HTR-8/SVneo (cell line): Measurements from ENCODE around the gene HES3.

Source experiments
- DNase-seq: peaks from one replicate; pipeline ENCODE4 v3.0.0; 2011; ENCODE audit warnings: low spot score, mixed read lengths; ENCODE audit not compliant: insufficient read length
- FAIRE-seq: peaks from 2 replicates; lab custom pipeline; 2011; peaks lifted over from hg19 to GRCh38; lab: Jason Lieb, UNC

Gene HES3

DNA sequence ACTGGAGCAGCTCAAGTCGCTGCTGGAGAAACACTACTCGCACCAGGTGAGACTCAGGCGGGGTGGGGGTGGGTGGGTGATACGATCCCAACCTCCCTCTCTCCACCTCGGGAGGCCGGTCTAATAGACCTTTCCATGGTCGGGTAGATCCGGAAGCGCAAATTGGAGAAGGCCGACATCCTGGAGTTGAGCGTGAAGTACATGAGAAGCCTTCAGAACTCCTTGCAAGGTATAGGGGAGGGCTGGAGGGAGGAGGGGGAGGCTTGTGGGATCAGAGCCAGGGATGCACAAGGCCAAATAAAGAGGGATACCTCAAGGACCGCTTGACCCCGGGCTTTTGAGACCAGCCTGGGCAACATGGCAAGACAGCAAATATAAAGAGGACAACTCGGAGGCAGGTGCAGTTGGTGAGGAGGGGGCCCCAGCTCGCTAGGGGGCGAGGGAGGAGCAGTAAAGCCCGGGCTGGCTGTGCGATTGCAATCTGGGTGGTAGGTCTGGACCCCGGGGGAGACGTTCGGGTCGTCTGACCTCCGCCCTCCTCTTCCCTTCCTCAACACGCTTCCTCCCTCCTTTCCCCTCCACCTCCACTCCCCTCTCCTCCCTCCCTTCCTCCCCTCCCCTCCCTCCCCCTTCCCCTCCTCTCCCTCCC, 546 bp downstream of the HES3 start:
- no peak for DNase-seq
- no peak for FAIRE-seq

DNA sequence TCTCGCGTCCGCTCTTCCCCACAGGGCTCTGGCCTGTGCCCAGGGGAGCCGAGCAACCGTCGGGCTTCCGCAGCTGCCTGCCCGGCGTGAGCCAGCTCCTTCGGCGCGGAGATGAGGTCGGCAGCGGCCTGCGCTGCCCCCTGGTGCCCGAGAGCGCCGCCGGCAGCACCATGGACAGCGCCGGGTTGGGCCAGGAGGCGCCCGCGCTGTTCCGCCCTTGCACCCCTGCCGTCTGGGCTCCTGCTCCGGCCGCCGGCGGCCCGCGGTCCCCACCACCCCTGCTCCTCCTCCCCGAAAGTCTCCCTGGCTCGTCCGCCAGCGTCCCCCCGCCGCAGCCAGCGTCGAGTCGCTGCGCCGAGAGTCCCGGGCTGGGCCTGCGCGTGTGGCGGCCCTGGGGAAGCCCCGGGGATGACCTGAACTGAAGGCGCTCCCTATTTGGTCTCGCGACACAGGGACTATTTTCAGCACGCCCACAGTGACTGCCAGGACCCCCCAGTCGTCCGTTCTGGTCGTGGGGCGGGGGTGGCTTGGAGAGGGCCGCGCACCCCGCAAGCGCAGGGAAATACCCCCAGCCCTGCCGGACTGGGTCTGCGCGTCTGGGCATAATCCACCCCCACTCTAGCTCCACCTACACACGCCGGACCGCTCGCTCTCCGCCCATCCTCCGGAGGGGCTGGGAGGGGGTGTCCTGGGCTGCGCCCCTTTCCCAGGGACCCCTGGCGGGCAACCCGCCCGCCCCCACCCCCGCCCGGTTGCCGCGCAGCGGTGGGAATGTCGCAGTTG, 1.3 kb downstream of the HES3 start:
- FAIRE-seq, result peak; percentile 86
- peak; percentile 68 for DNase-seq

DNA sequence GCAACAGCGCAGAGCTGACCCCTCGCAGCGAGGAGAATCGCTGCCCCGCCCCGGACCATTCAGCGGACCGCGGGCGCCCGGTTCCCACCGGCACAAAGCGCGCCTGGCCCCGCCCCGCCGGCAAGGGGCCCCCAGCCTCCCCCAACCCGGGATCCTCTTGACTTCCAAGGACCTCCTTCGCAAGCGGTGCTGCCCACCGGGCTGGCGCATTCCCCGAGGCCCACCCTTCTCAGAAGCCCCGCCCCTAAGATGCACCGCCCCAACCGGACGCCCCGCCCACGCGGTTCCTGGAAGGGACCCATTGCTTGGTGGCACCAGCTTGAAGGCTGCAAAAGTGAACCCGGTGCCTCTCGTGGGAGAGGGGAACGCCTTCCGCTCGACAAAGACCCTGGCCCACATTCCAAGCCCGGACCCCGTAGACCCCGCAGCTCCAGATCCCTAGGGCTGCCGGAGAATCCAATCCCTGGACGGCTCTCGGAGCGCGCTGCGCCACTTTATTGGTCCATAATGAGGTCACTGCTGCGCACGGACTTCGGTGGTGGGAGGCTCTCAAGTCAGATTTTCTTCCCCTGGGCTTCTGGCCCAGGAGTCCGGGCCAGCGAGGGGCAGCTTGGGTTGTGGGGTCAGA, 2.0 kb downstream of the HES3 start:
- DNase-seq (no peak), FAIRE-seq (no peak)

DNA sequence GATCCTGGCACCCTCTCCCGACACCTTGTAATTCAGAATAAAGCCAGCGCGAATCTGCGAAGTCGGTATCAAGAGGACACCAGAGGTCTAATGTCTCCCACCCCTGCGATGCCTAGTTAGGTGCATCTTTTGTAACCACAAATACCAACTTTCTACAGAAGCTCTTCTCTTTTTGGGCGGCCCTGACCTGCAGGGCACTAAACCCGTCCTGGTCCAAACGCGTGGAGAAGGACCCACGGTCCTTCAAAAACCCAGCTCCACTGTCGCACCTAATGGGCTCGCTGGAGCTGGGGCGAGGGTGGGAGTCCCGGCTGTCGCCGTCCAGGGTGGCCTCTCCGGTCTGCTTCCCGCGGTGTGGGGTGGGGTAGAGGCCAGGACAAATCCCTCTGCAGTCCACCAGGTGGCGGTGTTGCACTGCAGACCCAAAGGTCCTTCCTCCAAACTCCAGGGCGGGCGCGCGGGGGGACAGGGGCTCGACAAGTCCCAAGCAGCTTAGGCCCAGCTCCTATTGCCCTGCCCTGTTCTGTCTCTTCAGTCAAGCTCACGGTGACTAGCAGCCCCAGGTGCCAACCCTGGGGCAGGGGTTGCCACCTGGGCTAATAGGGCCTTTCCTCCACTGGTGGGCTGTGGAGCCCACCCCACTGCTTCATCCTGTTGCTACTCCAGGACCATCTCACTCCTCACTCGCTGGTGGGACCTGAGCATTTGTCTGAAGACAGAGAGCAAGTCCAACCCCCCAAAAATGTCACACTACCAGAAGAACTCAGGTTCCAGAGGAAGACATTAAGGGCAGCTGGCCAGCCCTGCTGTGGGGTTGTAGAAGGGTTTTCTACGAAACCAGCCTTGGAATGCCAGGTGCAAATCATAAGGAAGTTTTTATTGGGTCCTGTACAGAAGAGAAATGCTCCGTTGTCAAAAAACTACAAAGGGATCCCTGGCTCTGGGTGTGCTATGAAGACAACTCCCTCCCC, 2.8 kb downstream of the HES3 start:
- no peak for FAIRE-seq

DNA sequence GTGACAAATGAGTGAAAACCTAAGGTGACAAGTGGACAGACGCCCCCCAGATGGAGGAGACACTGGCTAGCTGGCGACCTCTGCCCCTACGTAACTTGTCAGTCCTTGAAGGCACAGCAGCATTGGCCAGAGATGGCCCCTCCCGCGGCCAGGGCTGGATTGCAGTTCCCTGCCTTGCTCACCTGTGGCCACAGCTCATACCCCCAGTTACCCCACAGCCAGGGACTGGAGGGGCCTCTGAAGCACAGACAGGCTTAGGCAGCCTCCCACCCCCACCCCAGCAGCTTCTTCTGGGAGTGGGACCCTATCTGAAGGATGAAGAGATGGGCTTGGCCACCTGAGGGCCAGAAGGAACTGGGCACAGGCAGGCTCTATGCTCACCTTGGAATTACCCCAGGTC, 3.7 kb downstream of the HES3 start:
- no peak for DNase-seq
- no peak for FAIRE-seq

More for the DNA sequence above, 2.8 kb downstream of the HES3 start:
- peak; percentile 85 for DNase-seq

DNA sequence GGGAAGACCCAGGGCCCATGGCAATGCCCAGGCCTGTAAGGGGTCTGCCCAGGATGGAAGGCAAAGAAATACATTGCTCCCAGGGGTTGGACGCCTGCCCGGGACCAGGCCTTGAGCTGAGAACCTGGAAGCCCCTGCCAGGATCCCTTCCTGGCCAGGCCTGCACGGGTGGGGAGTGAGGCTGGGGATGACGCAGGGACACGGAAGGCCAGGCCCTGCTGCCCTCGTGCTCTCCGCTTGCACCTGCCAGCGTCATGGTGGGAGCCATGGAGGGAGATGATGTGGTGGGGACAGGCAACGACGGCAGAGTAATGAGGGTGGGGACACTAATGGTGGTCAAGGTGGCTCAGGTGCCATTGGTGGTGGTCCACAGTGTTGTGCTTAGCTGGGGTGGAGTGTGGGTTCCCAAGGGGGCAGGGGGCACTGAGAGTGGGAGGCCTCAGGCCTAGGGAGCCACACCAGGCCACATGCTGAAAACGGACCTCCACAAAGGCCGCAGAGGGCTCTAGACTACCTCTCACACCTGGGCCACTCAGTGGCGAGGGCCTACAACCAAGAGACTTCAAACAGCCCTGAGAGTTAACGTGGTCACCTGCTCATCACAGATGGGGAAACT, 4.3 kb downstream of the HES3 start:
- FAIRE-seq (no peak), DNase-seq (no peak)

DNA sequence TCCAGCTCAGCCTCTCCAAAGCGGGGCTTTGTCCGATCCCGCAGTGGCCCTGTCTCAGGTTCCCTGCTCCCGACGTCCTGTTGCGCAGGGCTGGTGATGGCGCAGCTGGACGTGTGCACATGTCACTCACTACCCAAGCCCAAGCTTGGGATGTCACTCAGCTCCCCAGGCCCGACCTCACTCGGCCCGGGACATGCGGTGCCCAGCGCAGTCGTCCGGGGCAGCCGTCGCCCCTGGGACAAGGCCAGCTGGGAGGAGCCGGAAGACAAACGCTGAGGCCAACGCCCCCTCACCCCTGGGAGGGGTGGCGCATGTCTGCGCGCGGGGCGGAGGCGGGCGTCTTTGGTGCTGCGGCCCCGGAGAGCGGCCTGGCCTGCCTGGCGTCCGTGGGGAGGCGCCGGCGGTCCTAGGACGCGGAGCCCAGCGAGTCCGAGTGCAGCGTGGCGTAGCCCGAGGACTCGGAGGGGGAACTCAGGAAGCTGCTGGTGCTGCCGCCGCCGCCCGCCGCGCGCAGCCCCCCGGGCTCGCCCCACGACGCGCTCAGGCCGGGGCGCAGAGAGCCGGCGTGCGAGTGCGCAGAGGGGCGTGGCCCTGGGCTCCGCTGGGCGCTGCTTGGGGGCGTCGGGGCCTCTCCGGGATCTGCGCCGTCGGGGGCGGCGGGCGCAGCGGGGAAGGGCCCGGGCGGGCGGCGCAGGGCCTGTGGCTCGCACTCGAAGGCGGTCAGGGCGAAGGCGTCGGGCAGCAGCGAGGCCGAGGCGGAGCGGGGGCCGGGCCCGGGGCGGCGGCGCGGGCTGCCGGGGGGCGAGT, 5.2 kb downstream of the HES3 start:
- no peak for FAIRE-seq
- DNase-seq, result no peak

DNA sequence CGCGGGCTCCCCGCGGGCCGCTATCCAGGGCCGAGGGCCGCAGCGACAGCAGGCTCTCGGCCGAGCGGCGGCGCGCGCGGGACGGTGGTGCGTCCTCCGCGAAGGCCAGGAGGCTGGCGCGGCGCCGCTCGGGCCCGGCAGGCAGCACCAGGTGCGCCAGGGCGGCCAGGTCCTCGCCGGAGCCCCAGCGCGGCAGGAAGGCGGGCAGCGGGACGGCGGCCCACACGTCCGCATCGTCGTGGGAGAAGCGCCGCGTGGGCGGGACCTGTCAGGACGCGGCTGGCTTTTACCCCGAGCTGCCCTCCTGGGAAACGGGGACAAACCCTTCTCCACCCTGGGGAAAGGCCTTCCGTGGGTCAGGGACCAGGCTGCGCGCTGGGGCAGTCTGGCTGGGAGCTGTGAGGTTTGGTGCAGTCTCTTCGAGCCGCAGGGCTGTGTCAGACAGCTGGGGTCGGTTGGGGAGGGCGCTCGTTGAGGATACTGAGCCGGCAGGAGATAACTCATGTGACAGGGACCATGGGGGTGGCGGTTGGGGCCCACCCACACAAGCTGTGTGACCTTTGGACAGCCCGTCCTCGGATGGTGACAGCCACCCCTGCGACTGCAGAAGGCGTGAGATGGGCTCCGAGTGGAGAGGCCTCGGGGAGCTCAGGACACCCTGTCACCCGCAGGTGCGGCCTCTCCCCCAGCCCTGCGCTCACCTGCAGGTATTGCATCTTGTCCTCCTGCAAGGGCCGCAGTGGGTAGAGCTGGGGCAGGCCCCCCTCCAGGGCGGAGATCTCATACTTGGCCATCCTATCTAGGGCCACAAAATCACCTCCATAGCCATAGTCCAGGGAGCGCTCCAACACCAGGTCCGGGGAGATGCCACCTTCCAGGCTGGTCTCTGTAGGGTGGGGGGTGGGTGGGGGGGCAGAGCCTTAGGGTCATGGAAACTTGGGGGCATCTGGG, 6.0 kb downstream of the HES3 start:
- FAIRE-seq, result no peak
- no peak for DNase-seq

DNA sequence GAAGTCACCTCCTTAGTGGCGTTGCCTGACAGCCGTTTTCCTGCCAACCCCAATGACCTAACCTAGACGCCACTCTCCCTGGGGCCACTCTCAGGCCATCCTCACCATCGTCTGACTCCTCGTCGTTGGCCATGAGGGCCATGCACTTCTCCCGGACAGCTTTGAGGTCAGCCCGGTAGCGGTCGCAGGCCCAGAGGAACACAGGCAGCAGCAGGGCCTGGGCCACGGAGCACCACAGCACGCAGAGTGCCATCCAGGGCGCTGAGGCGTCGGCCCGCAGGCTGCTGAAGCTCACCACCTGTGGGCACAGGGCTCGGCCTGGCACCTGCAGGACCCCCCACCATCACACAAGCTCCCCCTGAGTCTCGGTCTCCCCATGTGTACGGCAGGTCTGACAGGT, 7.3 kb downstream of the HES3 start:
- no peak for DNase-seq

DNA sequence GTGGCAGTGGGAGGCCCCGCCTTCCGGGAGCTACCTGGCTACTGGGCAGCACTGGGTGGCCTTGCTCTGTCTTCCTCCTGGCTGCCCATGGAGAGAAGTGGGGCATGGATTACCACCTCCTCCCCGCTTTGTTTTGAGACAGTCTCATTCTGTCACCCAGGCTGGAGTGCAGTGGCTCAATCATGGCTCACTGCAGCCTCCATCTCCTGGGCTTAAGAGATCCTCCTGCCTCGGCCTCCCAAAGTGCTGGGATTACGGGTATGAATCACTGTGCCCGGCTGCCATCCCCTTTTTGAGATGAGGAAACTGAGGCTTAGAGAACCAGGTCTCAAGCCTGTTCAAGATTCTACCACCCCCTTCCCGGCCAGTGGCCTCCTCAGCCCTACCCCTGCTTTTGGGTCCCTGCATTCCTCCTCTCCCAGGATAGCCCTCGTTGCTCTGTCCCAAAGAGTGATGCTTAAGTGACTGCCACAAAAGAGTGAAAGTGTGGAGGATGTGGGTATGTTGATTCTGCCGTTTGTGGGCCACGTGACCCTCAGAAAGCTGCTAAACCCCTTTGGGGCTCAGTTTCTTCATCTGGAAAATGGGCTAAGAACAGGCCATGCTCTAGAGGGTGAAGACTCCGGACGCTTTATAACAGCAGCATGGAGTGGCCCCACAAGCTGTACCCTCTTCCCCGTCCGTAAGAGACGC, 7.8 kb downstream of the HES3 start:
- FAIRE-seq, result no peak
- DNase-seq, result no peak

More for the DNA sequence above, 7.3 kb downstream of the HES3 start:
- no peak for FAIRE-seq

DNA sequence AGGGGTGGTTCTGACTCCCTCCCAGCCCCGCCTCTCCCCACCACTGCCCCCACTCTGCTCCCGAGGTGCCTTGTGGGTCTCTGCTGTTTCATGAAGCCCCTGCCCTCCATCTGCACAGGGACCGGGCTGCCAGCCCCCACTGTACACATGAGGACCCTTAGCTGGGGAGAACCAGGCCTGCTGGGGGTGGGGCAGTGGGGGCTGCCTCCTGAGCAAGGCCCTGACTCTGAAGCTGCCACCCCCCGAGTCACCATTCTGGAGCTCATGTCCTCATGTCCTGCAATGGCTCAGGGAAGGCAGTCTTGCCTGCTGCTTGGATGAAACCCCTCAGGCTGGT, 8.4 kb downstream of the HES3 start:
- no peak for FAIRE-seq
- DNase-seq, result no peak

DNA sequence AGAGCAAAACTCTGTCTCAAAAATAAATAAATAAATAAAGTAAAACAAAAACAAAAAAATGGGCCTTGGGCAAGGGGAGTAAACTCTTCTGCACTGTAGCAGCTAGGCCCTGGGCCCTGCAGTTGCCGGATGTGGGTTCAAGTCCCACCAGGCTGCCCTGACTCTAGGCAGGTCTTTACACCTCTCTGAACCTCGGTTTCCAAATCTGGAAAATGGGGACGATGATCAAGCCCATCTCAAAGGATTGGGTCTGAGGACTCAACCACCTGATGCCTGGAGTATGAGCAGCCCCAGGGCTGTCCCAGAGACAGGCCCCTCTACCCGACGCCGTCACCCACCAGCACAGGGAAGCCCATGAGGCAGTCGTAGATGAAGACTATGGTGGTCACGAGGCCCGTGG, 9.4 kb downstream of the HES3 start:
- DNase-seq, result no peak
- FAIRE-seq, result no peak

DNA sequence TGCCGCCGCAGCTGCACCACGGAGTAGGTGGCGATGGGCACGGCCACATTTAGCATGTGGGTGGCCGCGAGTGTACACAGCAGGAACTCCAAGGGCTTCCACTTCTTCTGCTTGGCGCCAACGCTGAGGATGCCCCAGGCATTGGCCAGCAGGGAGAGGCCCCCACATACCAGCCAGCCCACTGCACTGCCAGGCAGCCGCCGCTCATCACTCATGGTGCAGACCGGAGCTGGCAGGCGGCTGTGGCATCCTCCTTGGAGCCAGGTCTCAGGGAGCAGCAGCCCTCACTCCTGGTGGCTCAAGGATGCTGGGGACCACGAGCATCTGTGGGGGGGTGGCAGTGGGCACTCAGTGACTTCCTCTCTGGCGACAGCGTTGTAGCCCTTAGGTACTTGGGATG, 10.7 kb downstream of the HES3 start:
- no peak for FAIRE-seq

DNA sequence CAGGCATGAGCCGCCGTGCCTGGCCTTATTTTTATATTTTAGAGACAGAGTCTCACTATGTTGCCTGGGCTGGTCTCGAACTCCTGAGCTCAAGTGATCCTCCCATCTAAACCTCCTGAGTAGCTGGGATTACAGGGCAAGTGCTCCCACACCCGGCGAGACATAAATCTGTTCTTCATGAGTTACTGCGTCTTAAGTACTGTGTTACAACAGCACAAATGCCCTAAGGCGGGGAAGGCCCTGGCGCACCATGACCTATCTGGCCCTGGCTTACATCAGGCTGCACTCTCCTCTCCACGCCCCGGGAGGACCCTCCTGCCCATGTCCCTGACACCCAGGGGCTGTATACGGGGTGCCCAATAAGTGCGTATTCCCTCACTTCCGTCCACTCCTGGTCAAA, 12.7 kb downstream of the HES3 start:
- DNase-seq (no peak), FAIRE-seq (no peak)

More for the DNA sequence above, 10.7 kb downstream of the HES3 start:
- DNase-seq, result no peak

DNA sequence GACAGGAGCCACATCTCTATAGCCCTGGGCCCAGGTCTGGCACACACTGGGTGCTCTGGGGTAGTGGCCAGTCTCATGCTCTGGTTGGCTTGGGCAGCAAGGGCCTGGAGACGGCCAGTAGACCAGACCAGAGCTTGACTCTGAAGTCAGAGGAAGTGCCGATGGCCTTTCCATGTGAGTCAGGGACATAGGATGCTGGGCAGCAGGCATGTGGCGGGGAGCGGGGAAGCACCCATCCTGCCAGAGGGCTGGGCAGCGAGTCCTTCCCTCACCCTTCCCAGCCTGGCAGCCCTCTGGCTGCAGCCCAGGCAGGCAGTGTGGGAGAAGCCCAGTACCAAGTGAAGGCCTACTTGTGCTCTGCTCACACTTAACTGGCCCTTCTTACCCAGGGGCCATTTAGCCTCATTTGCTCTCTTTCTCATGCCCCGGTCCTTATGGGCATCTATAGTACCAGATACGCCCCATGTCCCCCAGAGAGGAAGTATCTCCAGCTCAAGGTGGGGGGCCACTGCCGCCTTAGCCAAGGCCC, 13.6 kb downstream of the HES3 start:
- DNase-seq, result no peak
- no peak for FAIRE-seq

DNA sequence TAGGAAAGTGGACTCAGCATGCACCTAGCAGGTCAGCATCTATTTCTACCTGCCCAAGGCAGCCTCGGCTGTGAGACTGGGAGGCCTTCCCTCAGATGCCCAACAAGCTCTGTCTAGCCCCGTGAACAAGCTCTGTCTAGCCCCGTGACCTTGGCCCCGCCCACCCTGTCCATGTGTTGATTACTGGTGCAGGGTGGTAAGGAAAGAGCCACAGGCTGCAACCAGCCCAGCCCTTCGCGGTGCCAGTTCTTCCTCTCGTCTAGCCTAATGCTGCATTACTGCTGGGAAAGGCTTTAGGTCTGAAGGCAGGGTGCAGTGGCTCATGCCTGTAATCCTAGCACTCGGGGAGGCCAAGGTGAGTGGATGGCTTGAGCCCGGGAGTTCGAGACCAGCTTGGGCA, 14.7 kb downstream of the HES3 start:
- no peak for DNase-seq
- FAIRE-seq, result no peak
